OCI-LY3 (cell line): ENCODE data around the gene KAZN.
A peak's percentile ranks its signal among the peaks of the same experiment; 100 is the strongest.

ENCODE experiments used
- H2AFZ ChIP-seq: fragments of 200-600, 300-600 bp; shearing (Covaris generic); 2 replicates; pipeline ENCODE4 v1.6.0; 2014; ENCODE audit warnings: antibody characterized with exemption, low read depth, low read length
- H3K27ac ChIP-seq: fragments of 200-600, 300-600 bp; sonication (generic); 2 replicates; pipeline ENCODE4 v1.5.1; 2014; ENCODE audit warnings: mild to moderate bottlenecking, low read length, moderate library complexity, mixed read lengths
- H3K27me3 ChIP-seq: fragments of 200-600, 300-600 bp; sonication (generic); 2 replicates; pipeline ENCODE4 v1.6.1; 2014; ENCODE audit warnings: low read depth, low read length, mixed read lengths
- H3K36me3 ChIP-seq: fragments of 200-600, 300-600 bp; sonication (generic); replicated peaks from 2 replicates; pipeline ENCODE3; 2014; ENCODE audit warnings: low read depth, low read length, mixed read lengths
- H3K4me1 ChIP-seq: fragments of 300-600, 200-600 bp; sonication (generic); 2 replicates; pipeline ENCODE4 v1.6.1; 2014; ENCODE audit warnings: low read length, mixed read lengths
- H3K4me2 ChIP-seq: fragments of 200-600, 300-600 bp; sonication (generic); 2 replicates; pipeline ENCODE4 v1.6.1; 2014; ENCODE audit warnings: low read length, mixed read lengths
- H3K4me3 ChIP-seq: fragments of 300-600, 200-600 bp; sonication (generic); 2 replicates; pipeline ENCODE4 v1.5.1; 2014; ENCODE audit warnings: antibody characterized with exemption, mild to moderate bottlenecking, low read length, moderate library complexity
- H3K79me2 ChIP-seq: fragments of 300-600, 200-600 bp; shearing (Covaris generic); 2 replicates; pipeline ENCODE4 v1.6.1; 2014; ENCODE audit warnings: mild to moderate bottlenecking, low read length, mixed read lengths
- H3K9ac ChIP-seq: fragments of 300-600, 200-600 bp; shearing (Covaris generic); 2 replicates; pipeline ENCODE4 v1.6.0; 2014; ENCODE audit warnings: mild to moderate bottlenecking, low read length, moderate library complexity
- H3K9me3 ChIP-seq: fragments of 200-600, 300-600 bp; shearing (Covaris generic); 2 replicates; pipeline ENCODE4 v1.6.1; 2014; ENCODE audit warnings: low read length, mixed read lengths; ENCODE audit not compliant: insufficient read depth
- H4K20me1 ChIP-seq: fragments of 200-600, 300-600 bp; sonication (generic); 2 replicates; pipeline ENCODE4 v1.6.1; 2016; ENCODE audit warnings: low read length, mixed read lengths; ENCODE audit not compliant: insufficient read depth
- EZH2phosphoT487 ChIP-seq: fragments of 200-600 bp; shearing (Covaris generic); IDR thresholded peaks from 2 replicates; pipeline ENCODE4 v1.6.1; 2018; ENCODE audit warnings: antibody characterized with exemption, mixed run types, low read depth
- TF ChIP-seq, protein P1 (sequence below): fragments of 200-600, 300-600 bp; sonication (generic); IDR thresholded peaks from 2 replicates; pipeline ENCODE4 v1.5.1; 2014; ENCODE audit warnings: antibody characterized with exemption, low read length, low read depth

The KAZN gene

DNA sequence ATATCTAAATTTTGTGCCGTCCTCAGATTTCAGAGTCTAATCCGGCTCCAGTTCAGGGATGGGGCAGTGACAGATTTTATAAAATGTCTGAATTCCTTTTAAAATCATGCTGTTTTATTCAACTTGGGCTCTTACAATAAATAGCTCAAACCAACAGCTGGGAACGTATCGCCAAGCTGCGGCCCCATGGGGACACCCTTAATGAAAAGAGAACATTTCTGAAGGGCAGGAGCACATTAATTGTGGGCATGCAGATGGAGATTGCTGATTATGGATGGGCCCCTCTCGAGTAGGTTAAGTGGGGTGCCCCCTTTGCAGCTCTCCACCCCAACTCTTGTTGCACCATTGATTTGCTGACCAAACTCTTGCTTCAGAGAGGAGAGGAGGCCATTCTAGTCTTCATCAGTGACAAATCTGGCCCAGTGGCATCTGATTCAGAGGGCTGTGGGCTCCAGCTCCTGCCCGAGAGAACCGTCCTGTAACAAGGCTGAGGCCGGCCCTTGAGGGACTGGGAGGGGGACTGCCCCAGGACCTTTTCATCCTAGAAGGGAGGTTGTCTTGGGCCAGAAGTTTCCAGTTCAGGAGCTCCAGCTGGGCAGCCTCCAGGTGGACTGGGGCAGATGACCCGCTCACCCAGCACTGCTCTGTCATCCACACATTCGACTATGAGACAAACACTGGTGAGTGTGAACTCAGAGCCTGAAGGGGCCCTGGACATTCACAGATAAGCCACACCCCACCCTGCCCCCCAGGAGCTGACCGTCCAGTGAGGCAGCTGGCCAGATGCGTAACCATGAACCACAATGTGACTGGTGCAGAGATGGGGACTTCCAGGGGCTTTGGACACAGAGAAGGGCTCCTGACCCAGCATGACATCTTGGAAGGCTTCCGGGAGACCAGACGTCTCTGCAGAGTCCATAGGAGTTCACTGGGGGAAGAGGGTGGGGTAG lies 500.0 kb downstream of the KAZN start:
- no peaks in the 10 kb centered on the region for H3K36me3 ChIP-seq
- H4K20me1 ChIP-seq, result no peaks in the 10 kb centered on the region
- H3K79me2 ChIP-seq, result no peaks in the 10 kb centered on the region
- H3K4me2 ChIP-seq, result no peak overlapping the region
- H3K9ac ChIP-seq, result no peak overlapping the region
- no peak overlapping the region for H2AFZ ChIP-seq
- H3K27me3 ChIP-seq, result no peaks in the 10 kb centered on the region; the same call in 1 of the 2 replicates
- H3K4me3 ChIP-seq, result no peak overlapping the region
- peaks cover 17% of the 10 kb centered on the region for H3K4me1 ChIP-seq
- H3K9me3 ChIP-seq, result no peaks in the 10 kb centered on the region
- TF ChIP-seq, protein P1, sequence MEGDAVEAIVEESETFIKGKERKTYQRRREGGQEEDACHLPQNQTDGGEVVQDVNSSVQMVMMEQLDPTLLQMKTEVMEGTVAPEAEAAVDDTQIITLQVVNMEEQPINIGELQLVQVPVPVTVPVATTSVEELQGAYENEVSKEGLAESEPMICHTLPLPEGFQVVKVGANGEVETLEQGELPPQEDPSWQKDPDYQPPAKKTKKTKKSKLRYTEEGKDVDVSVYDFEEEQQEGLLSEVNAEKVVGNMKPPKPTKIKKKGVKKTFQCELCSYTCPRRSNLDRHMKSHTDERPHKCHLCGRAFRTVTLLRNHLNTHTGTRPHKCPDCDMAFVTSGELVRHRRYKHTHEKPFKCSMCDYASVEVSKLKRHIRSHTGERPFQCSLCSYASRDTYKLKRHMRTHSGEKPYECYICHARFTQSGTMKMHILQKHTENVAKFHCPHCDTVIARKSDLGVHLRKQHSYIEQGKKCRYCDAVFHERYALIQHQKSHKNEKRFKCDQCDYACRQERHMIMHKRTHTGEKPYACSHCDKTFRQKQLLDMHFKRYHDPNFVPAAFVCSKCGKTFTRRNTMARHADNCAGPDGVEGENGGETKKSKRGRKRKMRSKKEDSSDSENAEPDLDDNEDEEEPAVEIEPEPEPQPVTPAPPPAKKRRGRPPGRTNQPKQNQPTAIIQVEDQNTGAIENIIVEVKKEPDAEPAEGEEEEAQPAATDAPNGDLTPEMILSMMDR, result no peak
- TF ChIP-seq EZH2phosphoT487, result no peak
- no peak overlapping the region for H3K27ac ChIP-seq

DNA sequence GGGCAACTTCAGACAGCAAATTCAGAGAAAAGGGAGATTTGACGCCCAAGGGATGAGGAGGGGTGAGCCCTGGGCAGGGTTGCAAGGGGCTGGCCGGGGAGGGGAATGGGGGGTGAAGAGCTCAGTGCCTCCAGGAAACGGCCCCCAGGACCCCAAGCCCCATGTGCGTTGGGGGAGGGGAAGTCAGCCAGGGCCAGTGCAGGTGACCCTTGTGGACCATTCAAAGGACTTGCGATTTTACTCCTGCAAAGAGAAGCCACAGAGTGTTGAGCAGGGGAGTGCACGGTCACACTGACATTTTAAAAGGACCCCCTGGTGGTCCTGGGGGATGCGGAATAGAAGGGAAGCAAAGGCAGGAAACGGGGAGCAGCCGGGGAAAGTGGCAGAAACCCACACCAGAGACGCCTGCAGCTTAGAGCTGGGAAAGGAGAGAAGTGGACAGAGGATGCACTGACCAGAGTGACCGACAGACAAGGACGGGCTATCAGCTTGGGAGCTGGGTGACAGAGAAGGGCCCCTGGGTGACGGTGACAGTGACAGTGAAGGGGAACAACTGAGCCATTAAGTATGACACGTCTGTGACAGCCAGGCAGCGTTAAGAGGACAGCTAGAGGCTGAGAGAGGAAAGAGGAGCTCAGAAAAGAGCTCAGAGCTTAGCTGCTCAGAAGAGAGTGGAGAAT lies 501.1 kb downstream of the KAZN start:
- Histone ChIP-seq H3K36me3 (no peaks in the 10 kb centered on the region), H4K20me1 (no peaks in the 10 kb centered on the region), H3K4me1 (peaks cover 16% of the 10 kb centered on the region), H3K9me3 (no peaks in the 10 kb centered on the region), H2AFZ (no peak overlapping the region), H3K4me3 (no peak overlapping the region), H3K79me2 (no peaks in the 10 kb centered on the region), H3K27me3 (no peaks in the 10 kb centered on the region; the same call in 1 of the 2 replicates), H3K27ac (no peak overlapping the region), H3K4me2 (no peak overlapping the region), H3K9ac (no peak overlapping the region)
- TF ChIP-seq, protein P1, result no peak
- TF ChIP-seq EZH2phosphoT487, result no peak

DNA sequence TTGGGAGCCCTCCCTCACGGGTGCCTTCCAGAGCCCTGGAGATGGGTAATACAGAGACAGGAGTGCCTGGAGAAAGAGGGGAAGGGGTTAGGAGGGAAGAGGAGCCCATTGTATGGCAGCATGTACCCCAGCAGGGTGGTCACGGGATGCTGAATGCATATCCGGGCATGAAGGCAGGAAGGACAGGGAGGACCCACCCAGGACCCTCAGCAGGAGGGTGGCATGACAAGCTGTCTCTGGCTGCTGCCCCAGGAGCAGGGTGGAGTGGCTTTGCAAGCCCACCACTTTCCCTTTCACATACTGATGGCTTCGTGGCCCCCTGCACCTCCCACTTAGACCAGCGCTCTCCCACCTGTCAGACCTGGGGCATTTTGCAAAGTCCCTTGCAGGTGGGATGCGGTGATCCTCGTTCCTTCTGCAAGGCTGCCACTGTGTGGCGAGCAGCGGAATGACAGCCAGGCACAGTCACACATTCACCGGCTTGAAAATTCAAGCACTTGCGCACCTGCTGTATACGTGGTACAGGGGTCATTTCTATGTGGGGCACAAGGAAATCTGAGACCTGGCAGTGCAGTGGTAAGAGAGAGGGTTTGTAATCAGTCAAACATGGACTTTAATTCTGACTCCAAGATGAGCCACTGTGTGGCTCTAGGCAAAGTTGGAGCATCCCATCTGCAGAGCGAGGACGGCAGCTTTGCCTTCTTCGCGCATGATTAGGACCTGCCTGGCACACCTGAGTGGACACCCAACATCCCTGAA lies 501.8 kb downstream of the KAZN start:
- Histone ChIP-seq H3K4me3 (no peak overlapping the region), H3K9me3 (no peaks in the 10 kb centered on the region), H2AFZ (no peak overlapping the region), H3K79me2 (no peaks in the 10 kb centered on the region), H3K36me3 (no peaks in the 10 kb centered on the region), H3K27me3 (no peaks in the 10 kb centered on the region; the same call in 1 of the 2 replicates), H3K4me2 (no peak overlapping the region), H3K4me1 (peaks cover 9% of the 10 kb centered on the region), H4K20me1 (no peaks in the 10 kb centered on the region), H3K9ac (no peak overlapping the region), H3K27ac (no peak overlapping the region)
- no peak for TF ChIP-seq EZH2phosphoT487
- TF ChIP-seq, protein P1, result peak; percentile 80
